ENCODE data around the gene CCDC187. TPM values are rescaled to one million over a fixed set of nuclear protein-coding genes. Genes with fewer than 3 reads are reported as not detected.

CCDC187 gene
- total RNA-seq, 1 donor from 2014 or later: not detected

GRCh38 chr9:136311051-136312008 lies 7.4 kb upstream of the CCDC187 start:
- no peaks in the 10 kb centered on the region for H3K4me1 Mint-ChIP-seq (ENCODE audit: low read depth)
- DNase-seq (ENCODE audit: low spot score): no peak
- H3K27me3 Mint-ChIP-seq (ENCODE audit: low read depth): peaks cover under 1% of the 10 kb centered on the region
- H3K36me3 Mint-ChIP-seq (ENCODE audit: low read depth): peaks cover 7% of the 10 kb centered on the region
- no peak for TF ChIP-seq CTCF (IDR thresholded peaks at IDR 0.05)
- no peak overlapping the region for H3K27ac Mint-ChIP-seq (ENCODE audit: unreplicated experiment)
- H3K4me3 Mint-ChIP-seq (ENCODE audit: unreplicated experiment): no peak overlapping the region
- H3K9me3 Mint-ChIP-seq (ENCODE audit: low read depth): peaks cover 17% of the 10 kb centered on the region

DNA sequence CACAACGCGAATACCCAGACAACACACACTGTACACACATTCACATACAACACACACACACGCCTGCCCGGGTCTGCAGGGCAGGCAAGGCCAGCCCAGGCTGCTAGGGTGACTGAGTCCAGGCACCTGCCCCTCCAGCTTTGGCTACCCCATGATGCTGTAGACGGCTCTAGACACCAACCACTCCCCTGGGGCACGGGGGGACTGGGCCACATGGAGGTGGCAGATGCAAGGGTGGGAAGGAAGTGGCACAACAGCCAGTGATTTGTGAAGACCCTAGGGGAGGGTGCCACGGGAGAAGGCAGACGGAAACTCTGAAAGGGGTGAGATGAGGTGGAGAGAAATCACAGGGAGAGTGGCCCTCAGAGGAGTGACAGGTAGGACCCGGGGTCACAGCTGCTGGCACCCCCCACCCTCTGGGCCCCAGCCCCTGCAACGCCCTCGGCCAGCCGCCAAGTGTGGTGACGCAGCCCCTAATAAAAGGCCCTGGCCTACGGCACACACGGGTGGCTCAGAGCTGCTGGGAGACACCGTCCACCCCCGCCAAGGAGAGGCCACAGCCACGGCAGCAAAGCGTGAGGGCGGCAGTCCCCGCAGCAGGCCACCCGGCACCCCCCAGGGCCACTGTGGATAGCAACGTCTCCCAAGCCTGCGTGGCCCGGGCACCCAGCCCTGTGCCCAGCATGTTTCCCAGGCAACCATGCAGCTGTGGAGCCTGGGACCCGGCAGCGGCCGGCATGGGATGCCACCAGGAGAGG lies 6.6 kb upstream of the CCDC187 start:
- TF ChIP-seq CTCF (IDR thresholded peaks at IDR 0.05): no peak
- peaks cover 3% of the 10 kb centered on the region for H3K27me3 Mint-ChIP-seq (ENCODE audit: low read depth)
- H3K4me1 Mint-ChIP-seq (ENCODE audit: low read depth): no peaks in the 10 kb centered on the region
- no peak overlapping the region for H3K27ac Mint-ChIP-seq (ENCODE audit: unreplicated experiment)
- no peak overlapping the region for H3K4me3 Mint-ChIP-seq (ENCODE audit: unreplicated experiment)
- H3K36me3 Mint-ChIP-seq (ENCODE audit: low read depth): peaks cover 3% of the 10 kb centered on the region
- no peak for DNase-seq (ENCODE audit: low spot score)
- H3K9me3 Mint-ChIP-seq (ENCODE audit: low read depth): peaks cover 12% of the 10 kb centered on the region

DNA sequence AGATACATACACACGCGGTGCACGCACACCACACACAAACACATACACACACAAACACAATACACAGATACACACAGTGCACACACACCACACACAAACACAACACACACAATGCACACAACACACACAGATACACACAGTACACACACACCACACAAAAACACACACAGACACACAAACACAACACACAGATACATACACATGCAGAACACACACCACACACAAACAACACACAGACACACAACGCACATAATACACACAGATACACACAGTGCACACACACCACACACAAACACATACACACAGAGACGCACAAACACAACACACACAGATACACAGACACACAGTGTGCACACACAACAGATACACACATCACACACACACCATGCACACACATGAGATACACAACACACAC lies 5.9 kb upstream of the CCDC187 start:
- DNase-seq (ENCODE audit: low spot score): no peak
- peaks cover 3% of the 10 kb centered on the region for H3K27me3 Mint-ChIP-seq (ENCODE audit: low read depth)
- H3K36me3 Mint-ChIP-seq (ENCODE audit: low read depth): no peaks in the 10 kb centered on the region
- H3K4me3 Mint-ChIP-seq (ENCODE audit: unreplicated experiment): no peak overlapping the region
- TF ChIP-seq CTCF (IDR thresholded peaks at IDR 0.05): no peak
- H3K9me3 Mint-ChIP-seq (ENCODE audit: low read depth): peaks cover 5% of the 10 kb centered on the region
- no peaks in the 10 kb centered on the region for H3K4me1 Mint-ChIP-seq (ENCODE audit: low read depth)
- no peak overlapping the region for H3K27ac Mint-ChIP-seq (ENCODE audit: unreplicated experiment)

GRCh38 chr9:136309101-136309801 lies 5.4 kb upstream of the CCDC187 start:
- H3K27ac Mint-ChIP-seq (ENCODE audit: unreplicated experiment): no peak overlapping the region

More at GRCh38 chr9:136309101-136309801, 5.4 kb upstream of the CCDC187 start:
- Mint-ChIP-seq H3K4me3 (ENCODE audit: unreplicated experiment) (no peak overlapping the region), H3K4me1 (ENCODE audit: low read depth) (no peaks in the 10 kb centered on the region), H3K9me3 (ENCODE audit: low read depth) (no peaks in the 10 kb centered on the region), H3K36me3 (ENCODE audit: low read depth) (no peaks in the 10 kb centered on the region), H3K27me3 (ENCODE audit: low read depth) (peaks cover 3% of the 10 kb centered on the region)
- DNase-seq (ENCODE audit: low spot score): no peak
- TF ChIP-seq CTCF (IDR thresholded peaks at IDR 0.05): no peak
